ENCODE results near the gene HPS5. TPM values are rescaled to one million over a fixed set of nuclear protein-coding genes. Genes with fewer than 3 reads are reported as not detected.

The HPS5 gene
- total RNA-seq, 2 experiments from 2014 or later: 23.0 to 29.9 TPM

DNA sequence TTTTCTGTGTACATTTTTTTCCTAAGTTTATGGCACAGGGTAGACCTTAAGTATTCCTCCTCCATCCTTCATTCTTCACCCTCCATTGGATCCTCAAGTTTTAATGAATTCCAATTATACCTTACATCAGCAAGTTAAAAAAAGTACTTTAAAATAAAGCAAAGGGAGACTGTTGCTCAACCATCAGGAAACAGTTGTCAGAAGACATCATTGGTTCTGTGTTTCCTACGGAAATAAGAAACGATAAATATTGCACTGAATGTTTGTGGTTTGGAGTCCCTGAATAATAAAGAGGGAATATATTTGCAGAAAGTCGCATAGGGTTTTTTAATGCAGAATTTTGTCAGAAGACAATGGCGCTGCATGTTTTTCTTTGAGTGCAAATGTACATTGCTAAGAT is 44.3 kb upstream of the HPS5 start:
- no peak for DNase-seq (ENCODE audit: low spot score)
- no TSS peak for BruUV-seq (replicated peaks)
- no peaks in the 10 kb centered on the region for H4K20me1 ChIP-seq (ENCODE audit: insufficient read depth, low read length)
- no peak overlapping the region for H2AFZ ChIP-seq (ENCODE audit: low read length)
- TF ChIP-seq EZH2phosphoT487 (IDR thresholded peaks at IDR 0.05; ENCODE audit: borderline replicate concordance, low read depth, low read length): no peak
- TF ChIP-seq, protein P1, sequence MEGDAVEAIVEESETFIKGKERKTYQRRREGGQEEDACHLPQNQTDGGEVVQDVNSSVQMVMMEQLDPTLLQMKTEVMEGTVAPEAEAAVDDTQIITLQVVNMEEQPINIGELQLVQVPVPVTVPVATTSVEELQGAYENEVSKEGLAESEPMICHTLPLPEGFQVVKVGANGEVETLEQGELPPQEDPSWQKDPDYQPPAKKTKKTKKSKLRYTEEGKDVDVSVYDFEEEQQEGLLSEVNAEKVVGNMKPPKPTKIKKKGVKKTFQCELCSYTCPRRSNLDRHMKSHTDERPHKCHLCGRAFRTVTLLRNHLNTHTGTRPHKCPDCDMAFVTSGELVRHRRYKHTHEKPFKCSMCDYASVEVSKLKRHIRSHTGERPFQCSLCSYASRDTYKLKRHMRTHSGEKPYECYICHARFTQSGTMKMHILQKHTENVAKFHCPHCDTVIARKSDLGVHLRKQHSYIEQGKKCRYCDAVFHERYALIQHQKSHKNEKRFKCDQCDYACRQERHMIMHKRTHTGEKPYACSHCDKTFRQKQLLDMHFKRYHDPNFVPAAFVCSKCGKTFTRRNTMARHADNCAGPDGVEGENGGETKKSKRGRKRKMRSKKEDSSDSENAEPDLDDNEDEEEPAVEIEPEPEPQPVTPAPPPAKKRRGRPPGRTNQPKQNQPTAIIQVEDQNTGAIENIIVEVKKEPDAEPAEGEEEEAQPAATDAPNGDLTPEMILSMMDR (conservative IDR thresholded peaks at IDR 0.05; ENCODE audit: low read length): no peak
- no peaks in the 10 kb centered on the region for H3K9me3 ChIP-seq (ENCODE audit: low read length)
- no peaks in the 10 kb centered on the region for H3K4me1 ChIP-seq (ENCODE audit: insufficient read depth, low read length, poor library complexity, severe bottlenecking)
- no peak overlapping the region for H3K27ac ChIP-seq (ENCODE audit: low read depth, low read length, poor library complexity, severe bottlenecking)
- intact Hi-C loops (cut with micrococcal nuclease; ENCODE audit: unreplicated experiment): no loop called here
- ChIA-PET POLR2A (interaction anchor here (1.0 to 1.2 kb wide), 3 partner anchors 9 to 14 kb away, joined by 3 to 6 read pairs (median 3); no protein-coding TSS in a partner anchor), CTCF (ENCODE audit: unreplicated experiment) (no interaction called here)
- H3K4me2 ChIP-seq (ENCODE audit: low read length): no peak overlapping the region
- peaks cover 78% of the 10 kb centered on the region for H3K36me3 ChIP-seq (ENCODE audit: insufficient read depth, low read length)
- H3K9me2 ChIP-seq (ENCODE audit: insufficient read depth, low read length): no peaks in the 10 kb centered on the region
- no peak overlapping the region for H3K4me3 ChIP-seq (ENCODE audit: low read depth, low read length, poor library complexity, severe bottlenecking)
- H3K79me2 ChIP-seq (ENCODE audit: insufficient read depth, low read depth, low read length): no peaks in the 10 kb centered on the region

DNA sequence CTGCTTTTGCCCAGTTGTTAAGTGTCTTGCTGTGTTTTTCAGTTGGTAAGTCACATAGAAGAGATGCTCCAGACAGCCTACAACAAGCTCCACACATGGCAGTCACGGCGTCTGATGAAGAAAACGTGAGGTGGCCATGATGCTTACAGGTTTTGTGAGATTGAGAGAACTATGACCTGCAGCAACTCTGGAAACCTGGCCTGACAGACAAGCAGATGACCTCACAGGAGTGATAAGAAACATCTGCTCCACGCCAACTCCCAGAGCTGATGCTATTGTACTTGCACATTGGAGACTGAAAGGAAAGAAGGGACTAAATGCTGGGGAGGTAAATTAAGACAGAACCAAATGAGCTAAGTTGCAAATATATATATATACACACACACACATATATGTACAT is 43.8 kb upstream of the HPS5 start:
- H4K20me1 ChIP-seq (ENCODE audit: insufficient read depth, low read length): no peaks in the 10 kb centered on the region
- no peaks in the 10 kb centered on the region for H3K9me2 ChIP-seq (ENCODE audit: insufficient read depth, low read length)
- H3K36me3 ChIP-seq (ENCODE audit: insufficient read depth, low read length): peaks cover 83% of the 10 kb centered on the region
- no TSS peak for BruUV-seq (replicated peaks)
- no peak overlapping the region for H3K4me2 ChIP-seq (ENCODE audit: low read length)
- H3K79me2 ChIP-seq (ENCODE audit: insufficient read depth, low read depth, low read length): no peaks in the 10 kb centered on the region
- TF ChIP-seq, protein P1 (conservative IDR thresholded peaks at IDR 0.05; ENCODE audit: low read length): no peak
- TF ChIP-seq EZH2phosphoT487 (IDR thresholded peaks at IDR 0.05; ENCODE audit: borderline replicate concordance, low read depth, low read length): no peak
- no peak overlapping the region for H3K27ac ChIP-seq (ENCODE audit: low read depth, low read length, poor library complexity, severe bottlenecking)
- CTCF ChIA-PET (ENCODE audit: unreplicated experiment): no interaction called here
- no peak overlapping the region for H2AFZ ChIP-seq (ENCODE audit: low read length)
- intact Hi-C loops (cut with micrococcal nuclease; ENCODE audit: unreplicated experiment): no loop called here
- DNase-seq (ENCODE audit: low spot score): no peak
- no peaks in the 10 kb centered on the region for H3K9me3 ChIP-seq (ENCODE audit: low read length)
- H3K4me1 ChIP-seq (ENCODE audit: insufficient read depth, low read length, poor library complexity, severe bottlenecking): no peaks in the 10 kb centered on the region
- H3K4me3 ChIP-seq (ENCODE audit: low read depth, low read length, poor library complexity, severe bottlenecking): no peak overlapping the region
- POLR2A ChIA-PET: interaction anchor here (1.0 to 1.2 kb wide), 3 partner anchors 9 to 13 kb away, joined by 3 to 6 read pairs (median 3); no protein-coding TSS in a partner anchor

DNA sequence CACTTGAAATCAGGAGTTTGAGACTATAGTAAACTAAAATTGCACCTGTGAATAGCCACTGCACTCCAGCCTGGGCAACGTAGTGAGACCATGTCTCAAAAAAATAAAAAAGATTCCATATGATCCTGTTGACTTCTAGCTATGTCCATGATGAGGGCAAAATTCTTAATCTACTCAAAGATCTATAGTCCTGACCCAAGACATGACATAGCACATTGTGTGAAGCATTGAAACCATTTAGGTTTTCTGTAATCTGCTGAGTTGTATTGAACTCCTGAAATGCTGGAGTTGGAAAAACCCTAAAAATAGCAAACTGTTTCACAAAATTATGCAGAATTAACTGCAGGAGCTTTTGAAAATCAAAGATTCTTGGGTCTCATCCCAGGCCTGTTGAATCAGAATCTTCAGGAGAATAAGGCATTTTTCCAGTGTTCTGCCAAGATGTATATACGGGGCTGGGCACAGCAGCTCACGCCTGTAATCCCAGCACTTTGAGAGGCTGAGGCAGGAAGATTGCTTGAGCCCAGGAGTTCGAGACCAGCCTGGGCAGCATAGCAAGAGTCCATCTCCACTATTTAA is 42.6 kb upstream of the HPS5 start:
- Histone ChIP-seq H3K9me3 (ENCODE audit: low read length) (no peaks in the 10 kb centered on the region), H3K9me2 (ENCODE audit: insufficient read depth, low read length) (no peaks in the 10 kb centered on the region), H3K4me2 (ENCODE audit: low read length) (no peak overlapping the region), H4K20me1 (ENCODE audit: insufficient read depth, low read length) (no peaks in the 10 kb centered on the region), H3K4me1 (ENCODE audit: insufficient read depth, low read length, poor library complexity, severe bottlenecking) (no peaks in the 10 kb centered on the region), H3K79me2 (ENCODE audit: insufficient read depth, low read depth, low read length) (no peaks in the 10 kb centered on the region), H3K36me3 (ENCODE audit: insufficient read depth, low read length) (peaks cover 90% of the 10 kb centered on the region), H2AFZ (ENCODE audit: low read length) (no peak overlapping the region), H3K27ac (ENCODE audit: low read depth, low read length, poor library complexity, severe bottlenecking) (no peak overlapping the region), H3K4me3 (ENCODE audit: low read depth, low read length, poor library complexity, severe bottlenecking) (no peak overlapping the region)
- DNase-seq (ENCODE audit: low spot score): no peak
- TF ChIP-seq, protein P1 (conservative IDR thresholded peaks at IDR 0.05; ENCODE audit: low read length): no peak
- no peak for TF ChIP-seq EZH2phosphoT487 (IDR thresholded peaks at IDR 0.05; ENCODE audit: borderline replicate concordance, low read depth, low read length)
- POLR2A ChIA-PET: interaction anchor here (0.6 to 2.5 kb wide), 6 partner anchors 9 to 404 kb away, joined by 3 to 12 read pairs (median 6); partner anchors contain the start of gene LDHA
- CTCF ChIA-PET (ENCODE audit: unreplicated experiment): no interaction called here
- BruUV-seq (replicated peaks): no TSS peak
- intact Hi-C loops (cut with micrococcal nuclease; ENCODE audit: unreplicated experiment): no loop called here

Measured in OCI-LY7 (cell line).